Measurements from ENCODE around the gene ARHGDIB. TPM values are rescaled to one million over a fixed set of nuclear protein-coding genes. Genes with fewer than 3 reads are reported as not detected.

Gene ARHGDIB
- polyA plus RNA-seq, 1 experiment: 8.9 TPM

GRCh38 chr12:14972816-14973215 lies 11.4 kb upstream of the ARHGDIB start, which contains the start of gene PDE6H:
Gene PDE6H, plus strand, starts transcription at chr12:14973042. Its CDS starts 4,971 bp downstream, at chr12:14978013.
- H3K4me3 ChIP-seq (ENCODE audit: low read depth, low read length): no peak within 1 kb of the TSS
- ChIA-PET CTCF (no interaction called here), POLR2A (no interaction called here)
- no peaks in the 10 kb centered on the region for H3K27me3 ChIP-seq (ENCODE audit: control insufficient read depth, insufficient read depth, low read length)
- DNase-seq (ENCODE audit: low read depth, low spot score): no peak
- TF ChIP-seq CTCF (IDR thresholded peaks at IDR 0.05; ENCODE audit: low read depth, low read length): no peak
- H3K9me3 ChIP-seq (ENCODE audit: control insufficient read depth, insufficient read depth, low read length): no peaks in the 10 kb centered on the region
- no peak within 1 kb of the TSS for H3K27ac ChIP-seq (ENCODE audit: low read depth, low read length)

- CTCF ChIA-PET: interaction anchor here (0.9 kb wide), 1 partner anchor 614 kb away, joined by 3 read pairs; no protein-coding TSS in a partner anchor
These were observed 9.1 kb upstream of the ARHGDIB start for GRCh38 chr12:14970473-14970872.

GRCh38 chr12:14968478-14968877 lies 7.1 kb upstream of the ARHGDIB start:
- no peak for DNase-seq (ENCODE audit: low read depth, low spot score)
- ChIA-PET CTCF (no interaction called here), POLR2A (no interaction called here)
- no peak overlapping the region for H3K4me3 ChIP-seq (ENCODE audit: low read depth, low read length)
- no peaks in the 10 kb centered on the region for H3K9me3 ChIP-seq (ENCODE audit: control insufficient read depth, insufficient read depth, low read length)
- TF ChIP-seq CTCF (IDR thresholded peaks at IDR 0.05; ENCODE audit: low read depth, low read length): no peak
- no peak overlapping the region for H3K27ac ChIP-seq (ENCODE audit: low read depth, low read length)
- H3K27me3 ChIP-seq (ENCODE audit: control insufficient read depth, insufficient read depth, low read length): no peaks in the 10 kb centered on the region

More at GRCh38 chr12:14970473-14970872, 9.1 kb upstream of the ARHGDIB start:
- no peak overlapping the region for H3K4me3 ChIP-seq (ENCODE audit: low read depth, low read length)
- TF ChIP-seq CTCF (IDR thresholded peaks at IDR 0.05; ENCODE audit: low read depth, low read length): no peak
- POLR2A ChIA-PET: no interaction called here
- no peaks in the 10 kb centered on the region for H3K27me3 ChIP-seq (ENCODE audit: control insufficient read depth, insufficient read depth, low read length)
- no peak overlapping the region for H3K27ac ChIP-seq (ENCODE audit: low read depth, low read length)
- no peaks in the 10 kb centered on the region for H3K9me3 ChIP-seq (ENCODE audit: control insufficient read depth, insufficient read depth, low read length)
- no peak for DNase-seq (ENCODE audit: low read depth, low spot score)

- Histone ChIP-seq H3K27ac (ENCODE audit: low read depth, low read length) (no peak overlapping the region), H3K27me3 (ENCODE audit: control insufficient read depth, insufficient read depth, low read length) (no peaks in the 10 kb centered on the region), H3K9me3 (ENCODE audit: control insufficient read depth, insufficient read depth, low read length) (no peaks in the 10 kb centered on the region), H3K4me3 (ENCODE audit: low read depth, low read length) (no peak overlapping the region)
- ChIA-PET CTCF (no interaction called here), POLR2A (no interaction called here)
- no peak for TF ChIP-seq CTCF (IDR thresholded peaks at IDR 0.05; ENCODE audit: low read depth, low read length)
- DNase-seq (ENCODE audit: low read depth, low spot score): no peak
These were observed 3.8 kb upstream of the ARHGDIB start for GRCh38 chr12:14965221-14965620.

GRCh38 chr12:14964406-14964805 lies 3.0 kb upstream of the ARHGDIB start:
- Histone ChIP-seq H3K4me3 (ENCODE audit: low read depth, low read length) (no peak overlapping the region), H3K9me3 (ENCODE audit: control insufficient read depth, insufficient read depth, low read length) (no peaks in the 10 kb centered on the region), H3K27me3 (ENCODE audit: control insufficient read depth, insufficient read depth, low read length) (no peaks in the 10 kb centered on the region), H3K27ac (ENCODE audit: low read depth, low read length) (no peak overlapping the region)
- DNase-seq (ENCODE audit: low read depth, low spot score): no peak
- POLR2A ChIA-PET: no interaction called here
- CTCF ChIA-PET: no interaction called here
- no peak for TF ChIP-seq CTCF (IDR thresholded peaks at IDR 0.05; ENCODE audit: low read depth, low read length)
